AG04449 (cell line): Measurements from ENCODE around the gene DCLK2.

ENCODE experiments used
- CTCF ChIA-PET: fragments of 350-600 bp; formaldehyde crosslinking; extraction: SDS; loops from one replicate; lab custom pipeline; 2021; ENCODE audit warnings: antibody characterized with exemption; lab: Yijun Ruan, JAX
- POLR2A ChIA-PET: fragments of 400-600, 350-600 bp; formaldehyde crosslinking; extraction: SDS; loops from one replicate; lab custom pipeline; 2020; ENCODE audit warnings: antibody characterized with exemption, inconsistent platforms; lab: Yijun Ruan, JAX
- DNase-seq: peaks from one replicate; pipeline ENCODE4 v3.0.0-alpha.2; 2010; ENCODE audit warnings: low read depth, low spot score
- H3K4me3 ChIP-seq: 2 replicates; pipeline ENCODE4 v1.5.1; 2011; ENCODE audit warnings: low read depth, mild to moderate bottlenecking, control low read depth, low read length
- CTCF ChIP-seq: IDR thresholded peaks from one replicate; pipeline ENCODE4 v1.5.1; 2011; ENCODE audit warnings: mild to moderate bottlenecking, moderate library complexity, low read length, control low read depth, inconsistent platforms; ENCODE audit not compliant: insufficient read depth; ENCODE audit errors: missing control alignments

DCLK2 gene

DNA sequence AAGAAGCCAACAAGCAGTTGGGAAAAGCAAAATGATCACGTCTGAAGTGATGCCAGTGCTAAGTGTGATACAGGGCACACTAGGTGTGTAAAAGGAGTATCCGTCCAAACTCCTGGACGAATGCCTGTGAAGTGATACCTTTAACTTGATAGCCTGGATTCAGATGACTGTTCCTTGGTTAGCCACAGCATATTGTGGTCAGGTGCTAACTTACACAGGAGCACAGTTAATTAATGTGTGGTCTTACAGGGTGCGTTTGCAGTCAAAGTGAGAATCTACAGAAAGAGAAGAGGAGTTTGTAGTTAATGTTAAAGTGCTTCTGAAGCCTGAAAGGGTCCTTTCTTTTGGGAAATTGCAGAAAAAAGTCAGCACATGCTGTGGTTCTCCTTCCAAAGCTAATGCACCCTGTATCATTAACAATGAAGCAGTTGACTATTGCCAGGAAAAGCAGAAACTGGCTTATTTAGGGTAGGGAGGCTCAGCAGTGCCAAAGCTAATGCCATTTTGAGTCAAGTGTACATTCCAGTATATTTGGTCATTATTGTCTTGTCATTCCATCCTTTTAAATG, 61.1 kb downstream of the DCLK2 start:
- ChIA-PET POLR2A (no interaction called here), CTCF (interaction anchor here (0.8 to 1.1 kb wide), 2 partner anchors 17 to 104 kb away, joined by 3 to 4 read pairs; no protein-coding TSS in a partner anchor)
- no peak for DNase-seq
- no peak overlapping the region for H3K4me3 ChIP-seq
- no peak for TF ChIP-seq CTCF

DNA sequence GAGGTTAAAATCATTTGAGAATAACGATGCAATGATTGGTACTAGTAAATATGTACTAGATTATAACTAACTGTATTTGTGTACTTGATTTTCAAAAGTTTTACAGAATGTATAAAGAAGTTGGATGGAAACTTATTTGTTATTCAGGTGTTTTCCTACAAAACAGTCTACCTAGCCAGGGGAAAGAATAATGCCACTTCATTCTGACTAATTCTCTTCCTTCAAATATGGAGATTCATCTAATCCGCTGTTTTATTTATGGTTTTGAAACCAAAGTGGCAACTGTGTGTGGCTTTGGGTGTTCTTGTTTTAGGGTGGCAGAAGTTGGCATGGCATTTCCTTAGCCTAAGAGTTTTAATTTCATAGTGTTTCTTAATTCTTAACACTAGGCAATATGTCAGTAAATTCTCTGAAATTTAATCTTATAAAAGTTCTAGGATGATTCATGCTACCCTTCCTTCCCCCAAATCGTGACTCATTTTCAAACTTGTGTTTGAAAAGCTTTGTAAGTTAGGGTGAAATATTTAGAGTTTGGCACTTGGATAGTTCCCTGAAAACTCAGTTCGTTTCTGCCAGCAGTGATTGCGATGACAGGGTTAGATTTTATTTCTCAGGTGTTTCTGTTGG, 62.6 kb downstream of the DCLK2 start:
- ChIA-PET CTCF (no interaction called here), POLR2A (no interaction called here)
- H3K4me3 ChIP-seq = 0 out of 2 replicates have a peak overlapping the region, but pooled peaks have one; percentile 6
- no peak for TF ChIP-seq CTCF
- no peak for DNase-seq

DNA sequence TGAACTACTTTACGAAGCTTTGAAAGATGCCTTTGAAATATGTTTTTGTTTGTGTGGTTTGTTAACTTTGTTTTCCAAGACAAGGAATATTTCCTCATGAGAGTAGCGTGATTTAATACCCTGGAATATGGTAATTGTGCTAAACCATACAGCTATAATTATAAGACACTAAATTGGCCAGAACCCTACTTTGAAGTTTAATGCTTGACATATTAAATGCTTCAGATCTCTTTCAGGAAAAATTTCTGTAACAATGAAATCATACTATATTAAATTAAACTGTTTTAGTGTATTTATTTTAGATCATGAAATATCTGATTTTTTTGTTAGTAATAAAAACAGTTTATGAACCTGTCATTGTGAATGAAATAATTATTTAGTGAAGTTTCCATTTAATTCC, 63.5 kb downstream of the DCLK2 start:
- no peak for DNase-seq
- no peak for TF ChIP-seq CTCF
- ChIA-PET POLR2A (interaction anchor here (0.6 kb wide), 1 partner anchor 45 kb away, joined by 3 read pairs; no protein-coding TSS in a partner anchor), CTCF (interaction anchor here (1.6 kb wide), 1 partner anchor 101 kb away, joined by 4 read pairs; no protein-coding TSS in a partner anchor)
- no peak overlapping the region for H3K4me3 ChIP-seq

DNA sequence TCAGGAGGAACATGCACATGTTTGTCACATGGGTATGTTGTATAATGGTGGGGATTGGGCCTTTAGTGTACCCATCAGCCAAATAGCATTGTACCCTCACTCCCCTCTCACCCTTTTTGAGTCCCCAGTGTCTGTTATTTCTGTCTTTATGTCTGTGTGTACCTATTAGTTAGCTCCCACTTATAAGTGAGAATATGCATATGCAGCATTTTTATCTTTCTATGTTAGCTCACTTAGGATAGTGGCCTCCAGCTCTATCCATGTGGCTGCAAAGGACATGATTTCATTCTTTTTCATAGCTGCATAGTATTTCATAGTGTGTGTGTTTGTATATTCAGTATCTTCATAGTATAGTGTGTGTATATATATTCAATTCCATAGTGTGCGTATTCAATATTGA, 64.6 kb downstream of the DCLK2 start:
- DNase-seq = no peak
- ChIA-PET POLR2A (no interaction called here), CTCF (interaction anchor here (0.8 to 1.6 kb wide), 2 partner anchors 12 to 100 kb away, joined by 3 to 4 read pairs; no protein-coding TSS in a partner anchor)
- no peak overlapping the region for H3K4me3 ChIP-seq
- no peak for TF ChIP-seq CTCF

- DNase-seq = no peak
- ChIA-PET CTCF (interaction anchor here (0.7 to 1.9 kb wide), 7 partner anchors 9 to 136 kb away, joined by 3 to 7 read pairs (median 4); no protein-coding TSS in a partner anchor), POLR2A (interaction anchor here (1.7 kb wide), 1 partner anchor 8 kb away, joined by 5 read pairs; no protein-coding TSS in a partner anchor)
- TF ChIP-seq CTCF = peak; percentile 10
- no peak overlapping the region for H3K4me3 ChIP-seq
These were observed 67.1 kb downstream of the DCLK2 start for GRCh38 chr4:150145090-150145945.

DNA sequence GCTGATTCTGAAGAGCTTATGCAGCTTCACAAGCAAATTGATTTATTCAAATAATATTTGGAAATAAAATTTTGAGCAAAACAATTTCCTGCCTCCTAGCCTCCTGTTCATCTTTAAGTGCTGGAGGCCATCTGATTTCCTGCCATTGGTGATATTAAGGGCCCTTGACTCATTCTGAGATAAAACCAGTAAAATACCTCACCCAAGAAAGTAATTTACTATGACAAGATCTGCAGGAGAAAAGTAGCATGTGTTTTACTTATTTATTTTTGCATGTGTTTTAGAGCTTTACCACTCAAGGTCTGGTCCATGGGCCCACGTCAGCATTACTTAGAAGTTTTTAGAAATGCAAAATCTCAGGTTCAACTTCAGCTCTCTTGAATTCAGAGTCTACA, 67.7 kb downstream of the DCLK2 start:
- H3K4me3 ChIP-seq = no peak overlapping the region
- no peak for DNase-seq
- TF ChIP-seq CTCF = no peak
- CTCF ChIA-PET = interaction anchor here (0.7 to 1.9 kb wide), 7 partner anchors 10 to 136 kb away, joined by 3 to 7 read pairs (median 4); no protein-coding TSS in a partner anchor
- POLR2A ChIA-PET = interaction anchor here (1.7 kb wide), 1 partner anchor 9 kb away, joined by 5 read pairs; no protein-coding TSS in a partner anchor
